ENCODE measurements around the gene AFF4.
"Not testable (repeated sequence)": the region's sequence is repeated elsewhere in the genome, so short reads cannot be mapped to it uniquely, and the experiment has no call there.

Gene AFF4
- total RNA-seq = 155 to 697 (median 280) reads per million in 17 experiments

GRCh38 chr5:132963171-132964104 lies at the start of gene AFF4:
TSS of gene AFF4 (minus strand) at chr5:132963634. CDS start at chr5:132937189, 26,445 bp downstream.
- peak; percentile 98 to 99 (median 99) for DNase-seq

- DNase-seq = not testable (repeated sequence)
Measured at GRCh38 chr5:133008455-133008854, 45.0 kb upstream of the AFF4 start.

DNA sequence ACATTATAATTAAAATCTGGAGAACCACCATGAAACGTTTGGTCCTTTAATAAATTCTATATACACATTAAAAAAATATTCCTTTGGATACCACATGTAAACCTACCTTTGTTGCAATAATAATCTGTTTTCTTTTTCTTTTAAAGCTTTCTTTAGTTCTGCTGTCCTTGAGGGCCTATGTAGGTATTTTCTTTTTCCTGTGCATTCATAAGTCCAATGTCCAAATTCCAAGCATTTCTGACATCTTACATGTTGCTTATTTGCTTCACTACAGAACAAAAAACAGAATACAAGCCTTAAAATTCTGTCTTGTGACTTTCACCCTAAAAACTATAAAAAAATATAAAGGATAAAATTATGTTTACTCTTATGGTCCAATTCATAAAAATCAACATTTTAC lies 43.2 kb upstream of the AFF4 start:
- DNase-seq = no peak

DNA sequence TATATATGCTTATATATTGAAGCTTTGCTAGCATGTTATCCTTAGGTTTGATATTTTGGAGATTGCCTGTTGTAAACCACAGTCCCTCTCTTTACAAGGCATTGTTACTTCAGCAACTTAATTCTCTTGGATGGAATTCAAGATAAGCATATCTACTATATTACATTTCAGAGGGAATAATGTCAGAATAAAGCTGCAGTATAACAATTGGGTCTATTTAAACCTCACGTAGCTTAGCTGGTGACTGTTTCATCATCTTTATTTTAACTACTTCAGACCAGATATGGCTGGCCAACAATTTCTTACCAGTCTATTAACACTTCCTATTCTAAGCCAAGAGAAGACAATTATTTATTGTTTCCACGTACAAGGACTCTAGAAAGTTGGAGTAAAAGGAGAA lies 35.8 kb upstream of the AFF4 start:
- DNase-seq = no peak

- peak; percentile 30 to 73 (median 62) for DNase-seq
Measured at GRCh38 chr5:132998556-132998955, 35.1 kb upstream of the AFF4 start.

DNA sequence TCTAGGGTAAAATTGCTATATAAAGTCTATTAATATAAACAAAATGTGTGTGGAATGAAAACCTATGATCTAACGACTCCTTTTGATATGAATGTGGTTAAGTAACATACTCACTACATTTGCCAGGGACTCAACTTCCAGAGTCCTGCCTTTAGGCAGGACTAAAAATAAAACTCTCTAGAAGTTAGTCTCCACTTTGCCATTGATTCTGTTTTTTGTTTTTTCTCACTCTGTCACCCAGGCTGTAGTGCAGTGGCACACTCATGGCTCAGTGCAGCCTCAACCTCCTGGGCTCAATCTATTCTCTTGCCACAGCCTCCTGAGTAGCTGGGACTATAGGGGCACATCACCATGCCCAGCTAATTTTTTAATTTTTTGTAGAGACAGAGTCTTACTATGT lies 32.9 kb upstream of the AFF4 start:
- DNase-seq = no peak

- DNase-seq = no peak
Measured at GRCh38 chr5:132987531-132988408, 24.3 kb upstream of the AFF4 start.

DNA sequence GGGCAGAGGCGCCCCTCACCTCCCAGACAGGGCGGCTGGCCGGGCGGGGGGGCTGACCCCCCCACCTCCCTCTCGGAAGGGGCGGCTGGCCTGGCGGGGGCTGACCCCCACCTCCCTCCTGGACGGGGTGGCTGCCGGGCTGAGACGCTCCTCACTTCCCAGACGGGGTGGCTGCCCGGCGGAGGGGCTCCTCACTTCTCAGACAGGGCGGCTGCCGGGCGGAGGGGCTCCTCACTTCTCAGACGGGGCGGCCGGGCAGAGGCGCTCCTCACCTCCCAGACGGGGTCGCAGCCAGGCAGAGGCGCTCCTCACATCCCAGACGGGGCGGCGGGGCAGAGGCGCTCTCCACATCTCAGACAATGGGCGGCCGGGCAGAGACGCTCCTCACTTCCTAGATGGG lies 19.5 kb upstream of the AFF4 start:
- DNase-seq = not testable (repeated sequence)

DNA sequence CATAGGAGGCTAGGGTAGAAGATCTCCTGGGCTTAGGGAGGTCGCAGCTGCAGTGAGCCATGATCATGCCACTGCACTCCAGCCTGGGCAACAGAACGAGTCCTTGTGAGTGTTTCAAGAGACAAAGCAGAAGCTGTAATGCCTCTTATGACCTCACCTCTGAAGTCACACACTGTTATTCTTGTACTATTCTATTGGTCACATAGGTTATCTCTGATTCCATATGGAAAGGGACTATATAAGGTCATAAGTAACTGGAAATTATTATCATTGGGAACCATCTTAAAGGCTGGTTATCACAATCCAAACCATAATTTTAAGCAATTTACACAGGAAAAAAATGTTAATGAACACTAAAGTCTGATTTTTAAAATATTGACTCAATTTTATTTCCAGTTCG lies 17.9 kb upstream of the AFF4 start:
- DNase-seq = peak in 2 of 4 experiments; percentile 17 to 32

GRCh38 chr5:132979976-132980375 lies 16.5 kb upstream of the AFF4 start:
- no peak for DNase-seq

GRCh38 chr5:132979367-132979940 lies 16.0 kb upstream of the AFF4 start:
- DNase-seq = peak; percentile 76 to 91 (median 84)

GRCh38 chr5:132976852-132977251 lies 13.4 kb upstream of the AFF4 start:
- DNase-seq = no peak

- not testable (repeated sequence) for DNase-seq
Measured at GRCh38 chr5:132972436-132972828, 9.0 kb upstream of the AFF4 start.

DNA sequence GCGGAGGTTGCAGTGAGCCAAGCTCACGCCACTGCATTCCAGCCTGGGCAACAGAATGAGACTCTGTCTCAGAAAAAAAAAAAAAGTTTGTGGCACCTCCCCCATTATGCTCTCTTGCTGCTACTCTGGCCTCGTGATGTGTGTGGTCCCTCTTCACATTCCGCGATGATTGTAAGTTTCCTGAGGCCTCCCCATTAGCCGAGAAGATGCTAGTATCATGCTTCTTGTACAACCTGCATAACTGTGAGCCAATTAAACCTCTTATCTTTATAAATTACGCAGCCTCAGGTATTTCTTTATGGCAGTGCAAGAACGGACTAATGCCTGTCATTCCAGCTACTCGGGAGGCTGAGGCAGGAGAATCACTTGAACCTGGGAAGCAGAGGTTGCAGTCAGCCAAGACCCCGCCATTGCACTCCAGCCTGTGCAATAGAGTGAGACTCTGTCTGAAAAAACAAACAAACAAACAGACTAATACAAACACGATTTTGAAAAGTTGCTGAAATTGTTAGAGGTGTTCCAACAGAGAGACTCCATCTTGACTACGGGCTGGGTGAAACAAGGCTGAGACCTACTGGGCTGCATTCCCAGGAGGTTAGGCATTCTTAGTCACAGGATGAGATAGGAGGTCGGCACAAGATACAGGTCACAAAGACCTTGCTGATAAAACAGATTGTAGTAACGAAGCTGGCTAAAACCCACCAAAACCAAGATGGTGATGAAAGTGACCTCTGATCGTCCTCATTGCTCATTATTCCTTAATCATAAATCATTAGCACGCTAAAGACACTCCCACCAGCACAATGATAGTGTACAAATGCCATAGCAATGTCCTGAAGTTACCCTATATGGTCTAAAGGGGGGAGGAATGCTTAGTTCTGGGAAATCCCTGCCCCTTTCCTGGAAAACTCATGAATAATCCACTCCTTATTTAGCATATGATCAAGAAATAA lies 8.3 kb upstream of the AFF4 start:
- no peak for DNase-seq

DNA sequence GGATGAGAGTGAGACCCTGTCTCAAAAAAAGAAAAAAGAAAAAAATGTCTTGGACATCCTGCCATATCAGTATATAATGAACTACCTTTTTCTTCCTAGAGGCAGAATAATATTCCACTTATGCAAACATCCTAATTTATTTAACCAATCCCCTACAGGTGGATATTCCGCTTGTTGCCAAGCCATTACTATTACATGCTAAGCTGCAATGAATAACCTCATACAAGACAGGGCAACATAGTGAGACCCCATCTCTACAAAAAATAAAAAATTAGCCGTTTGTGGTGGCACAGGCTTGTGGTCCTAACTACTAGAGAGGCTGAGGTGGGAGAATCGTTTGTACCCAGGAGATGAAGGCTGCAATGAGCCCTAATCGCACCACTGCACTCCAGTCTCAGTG lies 1.7 kb upstream of the AFF4 start:
- DNase-seq = no peak

GRCh38 chr5:132962429-132963021 lies 909 bp downstream of the AFF4 start:
- peak; percentile 46 to 72 (median 66) for DNase-seq

DNA sequence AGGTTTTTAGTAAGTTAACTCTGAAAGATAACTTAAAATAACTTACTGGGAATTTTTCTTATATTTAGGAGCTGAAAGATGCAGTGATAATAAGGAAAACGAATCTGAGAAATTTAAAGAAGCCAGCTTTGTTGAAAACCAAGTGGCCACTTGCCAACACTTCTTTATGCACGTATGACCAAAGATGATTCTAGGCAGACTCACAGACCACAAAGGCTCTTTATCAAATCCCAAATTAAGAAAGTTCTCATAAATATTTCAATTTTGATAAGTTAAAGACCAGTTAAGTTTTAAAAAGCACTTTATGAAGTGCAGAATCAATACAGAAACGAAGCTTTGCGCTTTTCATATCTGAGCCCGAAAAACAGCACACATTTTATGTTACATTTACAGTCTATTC lies 1.5 kb downstream of the AFF4 start:
- peak in 2 of 4 experiments; percentile 19 to 25 for DNase-seq

GRCh38 chr5:132961123-132961815 lies 2.2 kb downstream of the AFF4 start:
- not testable (repeated sequence) for DNase-seq

DNA sequence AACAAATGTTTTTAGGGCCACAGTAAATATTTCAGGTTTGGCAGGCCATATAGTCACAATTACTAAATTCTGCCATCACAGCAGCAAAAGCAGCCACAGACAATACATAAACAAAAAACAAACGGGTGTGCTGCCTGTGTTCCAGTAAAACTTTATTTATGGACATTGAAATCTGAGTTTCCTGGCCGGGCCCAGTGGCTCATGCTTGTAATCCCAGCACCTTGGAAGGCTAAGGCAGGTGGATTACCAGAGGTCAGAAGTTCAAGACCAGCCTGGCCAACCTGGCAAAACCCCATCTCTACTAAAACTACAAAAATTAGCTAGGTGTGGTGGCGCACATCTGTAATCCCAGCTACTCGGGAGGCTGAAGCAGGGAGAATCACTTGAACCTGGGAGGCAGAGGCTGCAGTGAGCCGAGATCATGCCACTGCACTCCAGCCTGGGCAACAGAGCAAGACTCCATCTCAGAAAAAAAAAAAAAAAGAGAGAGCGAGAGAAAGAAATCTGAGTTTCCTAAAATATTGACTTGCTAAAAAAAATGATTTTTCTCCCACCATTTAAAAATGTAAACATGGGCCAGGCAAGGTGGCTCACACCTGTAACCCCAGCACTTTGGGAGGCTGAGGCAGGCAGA lies 7.2 kb downstream of the AFF4 start:
- not testable (repeated sequence) for DNase-seq

GRCh38 chr5:132953710-132954109 lies 9.7 kb downstream of the AFF4 start:
- DNase-seq = no peak
